GM19099 (cell line): ENCODE data around the gene TSPAN9.

ENCODE experiments used
- POLR2A ChIP-seq: IDR thresholded peaks from 3 replicates; pipeline ENCODE4 v1.6.1; 2011; ENCODE audit warnings: low read depth; ENCODE audit not compliant: insufficient read length; ENCODE audit errors: extremely low read depth

Gene TSPAN9

DNA sequence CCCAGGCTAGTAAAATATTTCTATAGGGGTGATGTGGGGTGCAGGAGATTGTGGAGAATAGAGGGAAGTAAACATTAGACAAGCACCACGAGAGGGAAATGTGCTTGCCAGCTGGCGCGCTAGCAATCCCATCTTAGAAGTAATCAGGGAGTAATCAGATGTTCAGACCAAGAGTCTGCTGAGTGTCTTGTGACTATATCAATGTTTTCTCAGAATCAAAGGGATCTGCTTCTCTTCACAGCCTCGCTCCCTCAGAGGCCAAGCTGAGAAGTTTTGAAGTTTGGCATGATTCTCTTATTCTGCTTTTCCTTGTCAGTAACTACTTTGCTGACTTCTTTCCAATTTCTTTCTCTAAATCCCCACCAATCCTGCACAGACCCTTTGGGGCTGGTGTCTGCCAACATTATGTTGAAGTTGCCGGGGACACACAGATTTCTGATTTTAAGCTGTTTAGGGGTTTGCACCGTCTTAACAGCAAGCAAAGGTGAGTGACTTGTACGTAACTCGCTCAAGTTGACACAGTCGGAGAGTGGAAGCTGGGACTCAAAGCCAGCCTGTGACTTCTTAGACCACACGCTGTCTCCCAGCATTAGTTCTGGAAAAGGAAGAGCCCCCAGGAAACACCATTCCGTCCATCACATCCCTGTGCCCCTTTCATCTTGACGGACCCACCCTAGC, 22.0 kb upstream of the TSPAN9 start:
- no peak for TF ChIP-seq POLR2A

DNA sequence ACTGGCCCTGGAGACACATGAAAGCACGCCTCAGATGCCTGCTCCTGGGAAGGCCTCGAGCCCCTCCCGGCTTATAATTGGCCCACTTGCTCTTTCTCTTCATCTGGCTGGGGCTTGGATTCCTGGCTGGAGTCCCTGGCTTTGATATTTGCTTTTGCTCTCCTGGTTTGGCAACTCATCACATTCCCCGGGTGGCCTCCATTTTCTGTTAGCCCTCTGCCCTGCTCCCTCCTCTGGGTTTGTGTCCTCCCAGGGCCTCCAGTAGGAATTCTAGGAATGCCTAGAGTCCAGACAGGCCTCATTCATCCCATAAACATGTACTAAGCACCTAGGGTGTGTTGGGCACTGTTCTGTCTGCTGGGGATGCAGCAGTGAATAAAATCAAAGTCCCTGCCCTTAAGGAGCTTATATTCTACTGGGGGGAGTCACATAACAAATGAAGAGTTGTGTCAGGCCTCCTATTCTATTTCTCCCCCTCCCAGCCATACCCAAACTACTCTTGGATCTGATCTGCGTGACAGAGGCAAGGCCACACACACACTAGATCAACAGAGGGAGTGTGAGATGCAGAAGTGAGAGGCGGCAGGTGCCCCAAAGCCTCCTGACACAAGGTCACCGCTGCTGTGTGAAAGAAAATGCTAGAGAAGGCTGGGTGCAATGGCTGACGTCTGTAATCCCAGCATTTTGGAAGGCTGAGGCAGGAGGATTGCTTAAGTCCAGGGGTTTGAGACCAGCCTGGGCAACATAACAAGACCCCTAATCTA, 21.3 kb upstream of the TSPAN9 start:
- TF ChIP-seq POLR2A = no peak

DNA sequence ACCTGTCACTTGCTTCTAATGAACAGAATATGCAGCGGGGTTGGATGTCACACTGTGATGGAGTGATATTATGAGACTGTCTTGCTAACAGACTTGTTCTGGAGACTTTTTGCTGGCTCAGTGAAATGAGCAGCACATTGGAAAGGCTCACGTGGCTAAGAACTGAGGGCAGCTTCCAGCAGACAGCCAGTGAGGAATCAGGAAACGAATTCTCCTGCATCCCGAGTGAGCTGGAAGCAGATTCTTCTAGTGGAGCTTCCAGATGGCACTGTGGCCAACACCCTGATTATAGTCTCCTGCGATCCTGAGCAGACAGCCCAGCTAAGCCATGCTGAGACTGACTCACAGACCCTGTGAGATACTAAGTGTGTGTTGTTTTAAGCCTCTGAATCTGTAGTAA, 16.1 kb upstream of the TSPAN9 start:
- TF ChIP-seq POLR2A = no peak

DNA sequence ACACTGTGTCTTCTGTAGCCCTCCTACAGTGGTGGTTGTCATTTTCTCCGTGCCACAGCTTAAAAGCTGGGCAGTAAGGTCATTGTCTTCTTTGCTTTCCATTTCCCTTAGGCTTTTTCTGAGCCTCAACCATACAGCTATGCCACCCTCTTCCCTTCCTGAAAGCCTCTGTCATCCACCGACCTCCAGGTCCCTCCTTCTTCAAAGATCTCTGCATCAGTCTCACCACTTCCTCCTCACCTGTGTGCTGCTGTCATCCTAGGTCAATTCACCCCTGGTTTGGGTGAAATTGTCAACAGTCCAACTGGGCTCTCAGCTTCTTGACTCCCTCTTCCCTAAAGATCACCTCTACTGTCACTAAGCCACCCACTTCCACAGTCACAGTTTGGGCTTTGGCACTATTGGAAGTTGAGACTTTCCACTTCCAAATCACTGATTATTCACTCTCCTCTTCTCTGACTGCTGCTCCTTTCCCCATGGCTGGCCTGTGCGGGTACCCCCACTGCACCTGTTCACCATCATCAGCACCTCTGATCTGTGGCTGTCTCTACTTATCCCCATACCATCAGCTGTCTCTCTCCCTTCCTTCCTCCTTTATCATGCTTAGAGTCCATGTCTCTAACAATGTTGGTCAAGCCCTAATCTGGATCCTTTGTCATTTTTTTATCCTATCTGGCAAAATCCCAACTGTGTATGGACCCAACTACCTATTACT, 15.5 kb upstream of the TSPAN9 start:
- no peak for TF ChIP-seq POLR2A

DNA sequence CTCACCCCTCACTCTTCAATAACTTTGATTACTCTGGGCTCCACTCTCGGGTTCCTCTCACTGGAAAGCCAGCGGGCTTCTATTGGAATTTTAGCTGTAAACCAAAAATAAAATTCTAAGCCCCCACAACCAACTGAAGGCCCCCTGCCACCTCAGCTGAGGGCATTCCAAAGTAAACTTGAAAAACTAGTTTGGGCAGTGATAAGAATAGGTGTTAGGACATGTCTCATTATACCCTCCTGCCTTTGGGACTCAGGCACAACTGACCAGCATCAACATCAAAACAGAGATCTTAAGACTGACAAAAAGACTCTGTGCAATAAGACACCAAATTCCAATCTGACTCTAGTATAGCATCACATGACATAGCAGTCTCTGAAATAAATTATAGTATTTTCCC, 11.9 kb upstream of the TSPAN9 start:
- TF ChIP-seq POLR2A = no peak

DNA sequence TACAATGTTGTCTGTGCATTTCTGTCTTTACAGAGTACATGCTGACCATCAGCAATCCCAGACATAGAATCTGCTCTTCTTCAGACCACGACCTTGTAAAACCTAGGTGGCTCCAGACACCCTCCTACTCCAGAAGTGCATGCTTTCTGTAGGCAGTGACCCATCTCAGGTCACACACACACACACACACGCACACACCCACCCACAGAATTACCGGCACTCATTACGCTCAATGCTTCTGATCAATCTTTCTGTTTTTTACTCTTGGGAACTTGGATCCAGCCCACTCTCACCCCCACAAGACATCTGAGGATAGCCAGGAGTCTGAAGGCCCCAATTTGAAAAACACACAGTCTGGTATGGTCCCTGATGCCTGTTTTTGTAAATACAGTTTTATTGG, 7.5 kb upstream of the TSPAN9 start:
- TF ChIP-seq POLR2A = no peak

DNA sequence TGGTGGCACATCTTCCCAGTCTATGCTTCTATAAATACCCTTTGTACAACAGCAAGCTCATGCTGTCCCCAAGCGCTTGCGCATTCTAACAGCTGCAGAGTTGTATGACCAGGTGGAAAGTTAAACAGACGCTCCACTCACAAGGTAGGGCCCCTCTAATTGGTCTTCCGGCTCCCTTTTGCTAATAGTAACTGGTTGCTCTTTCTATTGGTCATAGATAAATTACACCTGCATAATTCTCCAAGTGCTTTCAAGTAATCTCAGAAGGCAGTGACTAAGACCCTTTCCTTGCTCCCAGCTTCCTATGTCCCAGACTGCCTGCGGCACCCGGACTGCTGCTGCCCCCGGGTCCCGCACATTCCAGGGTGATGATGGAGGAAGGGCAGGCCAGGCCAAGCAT, 6.1 kb upstream of the TSPAN9 start:
- no peak for TF ChIP-seq POLR2A

DNA sequence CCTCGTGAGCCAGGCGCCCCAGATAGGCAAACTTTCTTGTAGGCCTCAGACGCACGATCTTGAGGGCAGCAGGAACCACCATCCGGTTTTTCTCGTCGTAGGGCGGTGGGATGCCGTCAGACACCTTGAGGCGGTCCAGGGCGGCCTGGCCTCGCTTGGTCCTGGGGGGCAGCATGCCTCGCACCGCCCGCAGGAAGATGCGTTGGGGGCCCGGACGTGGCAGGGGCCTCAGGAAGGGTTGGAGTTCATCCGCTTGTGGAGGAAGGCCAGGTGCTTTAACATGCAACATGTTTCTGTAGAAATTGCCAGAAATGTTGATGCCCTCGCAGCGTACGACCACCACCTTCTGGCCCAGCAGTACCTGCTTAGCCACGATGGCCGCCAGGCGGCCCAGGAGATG, 5.5 kb upstream of the TSPAN9 start:
- no peak for TF ChIP-seq POLR2A

DNA sequence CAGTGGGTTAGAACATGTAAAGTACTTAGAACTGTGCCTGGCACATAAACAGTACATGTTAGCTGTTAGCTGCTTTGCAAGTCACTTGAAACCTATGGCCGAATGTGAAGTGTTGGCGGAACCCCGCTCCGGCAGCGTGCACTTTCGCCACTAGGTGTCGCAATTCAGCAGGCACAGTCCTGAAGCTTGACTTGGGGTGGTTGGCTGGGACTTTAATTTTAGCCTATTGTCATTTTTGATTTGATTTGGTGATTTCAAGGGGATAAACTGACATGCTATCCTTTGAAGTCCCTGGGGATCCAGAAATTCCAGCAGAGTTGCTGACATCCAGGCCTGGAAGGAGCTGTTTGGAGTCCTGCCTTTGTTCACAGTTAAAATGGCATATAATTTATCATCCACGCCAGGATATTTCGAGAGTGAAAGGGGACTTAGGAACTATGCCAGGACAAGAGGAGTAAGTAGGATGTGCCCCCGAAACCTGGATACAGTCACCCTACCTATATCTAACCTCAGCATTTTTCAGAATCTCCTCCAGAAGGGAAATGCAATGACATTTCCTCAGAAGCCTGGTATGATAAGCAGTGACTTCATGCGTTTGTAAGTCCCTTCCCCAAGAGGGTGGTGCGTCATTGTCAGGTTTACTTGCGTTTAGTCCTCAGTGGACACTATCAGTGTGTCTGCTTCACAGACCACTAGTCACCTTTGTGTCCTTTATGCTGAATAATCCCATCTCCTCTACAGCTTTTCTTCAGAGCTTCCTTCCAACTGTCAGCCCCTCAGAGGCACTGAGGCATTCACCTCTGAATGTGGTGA, 3.5 kb upstream of the TSPAN9 start:
- TF ChIP-seq POLR2A = no peak

DNA sequence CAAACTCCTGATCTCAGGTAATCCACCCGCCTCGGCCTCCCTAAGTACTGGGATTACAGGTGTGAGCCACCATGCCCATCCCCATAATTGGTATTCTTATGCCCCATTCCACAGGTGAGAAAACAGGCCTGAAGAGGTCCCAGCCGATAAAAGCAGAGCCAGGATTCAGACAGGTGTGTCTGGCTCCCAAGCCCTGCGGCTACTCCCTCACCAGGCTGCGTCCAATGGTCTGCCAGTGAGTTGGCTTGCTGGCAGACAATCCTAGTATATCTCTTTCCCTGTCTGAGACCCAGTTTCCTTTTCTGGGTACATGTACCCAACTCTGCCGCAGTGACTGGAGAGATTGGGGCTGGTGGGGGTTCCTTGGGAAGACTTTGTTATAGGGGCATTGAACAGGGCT, 1.9 kb upstream of the TSPAN9 start:
- TF ChIP-seq POLR2A = no peak

DNA sequence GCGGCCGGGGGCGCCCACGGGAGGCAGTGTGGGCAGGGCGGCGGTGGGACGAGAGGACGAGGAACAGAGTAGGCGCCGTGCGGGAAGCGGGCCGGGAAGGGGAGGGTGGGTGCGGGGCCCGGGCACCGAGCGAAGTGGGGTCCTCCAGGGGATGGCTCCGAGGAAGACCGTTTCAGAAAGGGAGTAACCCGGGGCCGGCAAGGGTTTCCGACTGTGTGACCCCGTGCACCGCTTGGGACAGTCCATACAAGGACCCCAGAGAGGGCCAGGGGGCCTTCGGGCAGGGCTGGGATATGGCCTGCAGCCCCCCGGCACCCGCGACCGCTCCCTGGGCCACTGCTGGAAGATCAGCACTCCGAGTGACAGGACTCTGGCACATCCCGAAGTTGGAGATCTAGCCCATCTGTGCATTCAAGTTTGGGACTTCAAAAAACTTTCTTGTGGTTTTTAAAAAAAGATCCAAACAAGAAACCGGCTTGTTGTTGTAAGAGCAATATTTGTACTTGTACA, 448 bp downstream of the TSPAN9 start:
- no peak for TF ChIP-seq POLR2A

DNA sequence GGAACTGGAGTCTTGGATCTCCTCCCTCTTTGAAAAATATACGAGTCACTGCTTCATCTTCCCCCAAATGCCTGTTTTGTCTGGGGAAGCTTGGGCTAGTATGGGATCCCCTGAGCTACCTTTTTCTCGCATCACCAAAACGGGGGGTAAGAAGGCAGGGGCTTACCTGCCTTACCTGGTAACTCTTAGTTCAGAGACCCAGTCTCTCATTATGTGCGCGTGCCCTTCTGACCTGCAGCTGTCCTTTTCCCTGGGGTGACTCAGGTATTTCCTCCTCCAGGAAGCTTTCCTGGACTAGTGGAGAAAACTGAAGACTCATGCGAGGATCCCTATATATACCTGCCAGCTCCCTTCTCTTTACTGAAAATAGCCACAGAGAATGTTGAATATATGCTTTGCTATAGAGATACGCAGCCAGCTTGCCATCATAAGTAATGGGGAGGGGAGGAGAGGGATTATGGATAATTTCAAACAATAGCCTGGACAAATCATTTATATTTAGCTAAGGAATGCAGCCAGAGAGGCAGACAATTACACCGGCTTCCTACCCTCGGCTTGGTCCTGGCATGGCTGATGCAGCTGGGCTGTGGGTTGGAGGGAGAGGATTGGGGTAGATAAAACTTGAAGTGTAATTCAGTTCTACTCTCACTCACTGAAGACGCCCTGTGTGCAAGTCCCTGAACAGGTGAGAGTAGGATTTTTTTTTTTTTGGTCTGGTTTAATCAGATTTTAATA, 1.1 kb downstream of the TSPAN9 start:
- no peak for TF ChIP-seq POLR2A

DNA sequence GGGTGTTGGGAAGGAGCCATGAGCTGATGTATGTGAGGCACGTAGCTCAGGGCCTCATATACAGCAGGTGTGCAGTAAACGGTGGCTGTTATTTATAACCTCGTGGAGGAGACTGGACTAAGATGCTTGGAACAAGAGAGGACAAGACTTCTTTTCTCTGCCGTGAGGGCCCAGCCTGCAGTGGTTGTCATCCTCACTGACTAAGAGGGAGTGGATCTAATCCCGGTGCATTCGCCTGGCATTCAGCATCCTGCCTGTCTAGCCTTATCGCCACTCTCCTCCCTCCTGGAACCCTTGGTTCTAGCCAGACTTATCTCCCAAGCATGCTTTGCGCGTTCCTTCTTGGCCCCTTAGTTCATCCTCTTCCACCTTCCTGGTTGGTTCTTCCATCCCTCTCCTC, 3.9 kb downstream of the TSPAN9 start:
- no peak for TF ChIP-seq POLR2A

DNA sequence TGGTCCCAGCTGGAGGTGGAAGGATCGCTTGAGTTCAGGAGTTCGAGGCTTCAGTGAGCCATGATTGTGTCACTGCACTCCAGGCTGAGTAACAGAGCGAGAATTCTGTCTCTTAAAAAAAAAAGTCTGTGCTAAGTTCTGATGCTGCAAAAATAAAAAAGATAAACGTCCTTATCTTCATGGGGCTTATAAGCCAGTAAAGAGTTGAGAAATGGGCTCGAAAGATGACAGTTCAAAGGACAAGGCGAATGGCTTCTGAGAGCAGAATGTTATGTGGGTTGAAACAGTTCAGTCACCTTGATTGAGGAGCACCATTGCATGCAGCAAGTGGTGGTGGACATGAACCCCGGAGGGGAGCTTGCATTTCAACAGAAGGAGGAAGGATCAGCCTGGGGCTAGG, 4.7 kb downstream of the TSPAN9 start:
- TF ChIP-seq POLR2A = no peak
